Limb (tissue), 2 donors: ENCODE data around the gene SETD4.
"Not testable (repeated sequence)": the region's sequence is repeated elsewhere in the genome, so short reads cannot be mapped to it uniquely, and the experiment has no call there.

Experiments used
- DNase-seq, 2 donors: peaks; one replicate each; pipeline ENCODE4 v3.0.0-alpha.2; 2016; ENCODE audit errors: extremely low spot score in 2 of 2

SETD4 gene, protein sequence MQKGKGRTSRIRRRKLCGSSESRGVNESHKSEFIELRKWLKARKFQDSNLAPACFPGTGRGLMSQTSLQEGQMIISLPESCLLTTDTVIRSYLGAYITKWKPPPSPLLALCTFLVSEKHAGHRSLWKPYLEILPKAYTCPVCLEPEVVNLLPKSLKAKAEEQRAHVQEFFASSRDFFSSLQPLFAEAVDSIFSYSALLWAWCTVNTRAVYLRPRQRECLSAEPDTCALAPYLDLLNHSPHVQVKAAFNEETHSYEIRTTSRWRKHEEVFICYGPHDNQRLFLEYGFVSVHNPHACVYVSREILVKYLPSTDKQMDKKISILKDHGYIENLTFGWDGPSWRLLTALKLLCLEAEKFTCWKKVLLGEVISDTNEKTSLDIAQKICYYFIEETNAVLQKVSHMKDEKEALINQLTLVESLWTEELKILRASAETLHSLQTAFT

GRCh38 chr21:36060159-36060921, at the start of gene SETD4:
SETD4 (minus strand) TSS chr21:36060526; CDS start chr21:36058888, 1,638 bp downstream.
- DNase-seq, result peak; percentile 92 to 96

DNA sequence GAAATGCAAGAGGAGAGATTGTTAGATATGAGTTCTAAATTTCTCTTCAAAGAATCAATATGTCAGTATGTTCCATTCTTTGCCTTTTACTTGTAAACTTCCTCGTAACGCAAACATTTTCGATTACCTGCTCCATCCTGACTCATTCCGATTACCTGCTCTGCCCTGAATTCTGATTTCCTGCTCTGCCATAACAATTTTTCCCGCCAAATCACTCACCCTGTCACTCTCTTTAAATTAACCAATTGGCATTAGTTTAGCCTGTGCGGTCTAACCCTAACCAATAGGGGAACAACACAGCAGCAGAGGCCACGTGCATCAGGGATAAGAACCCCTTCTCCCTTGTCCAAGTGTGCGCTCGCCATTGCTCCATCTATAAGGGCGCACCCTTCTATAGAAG, 49.5 kb upstream of the SETD4 start:
- DNase-seq, result no peak

- DNase-seq, result no peak
Measured at GRCh38 chr21:36105327-36105842, 45.1 kb upstream of the SETD4 start.

GRCh38 chr21:36104317-36105300, 44.3 kb upstream of the SETD4 start:
- peak; percentile 10 to 73 for DNase-seq

DNA sequence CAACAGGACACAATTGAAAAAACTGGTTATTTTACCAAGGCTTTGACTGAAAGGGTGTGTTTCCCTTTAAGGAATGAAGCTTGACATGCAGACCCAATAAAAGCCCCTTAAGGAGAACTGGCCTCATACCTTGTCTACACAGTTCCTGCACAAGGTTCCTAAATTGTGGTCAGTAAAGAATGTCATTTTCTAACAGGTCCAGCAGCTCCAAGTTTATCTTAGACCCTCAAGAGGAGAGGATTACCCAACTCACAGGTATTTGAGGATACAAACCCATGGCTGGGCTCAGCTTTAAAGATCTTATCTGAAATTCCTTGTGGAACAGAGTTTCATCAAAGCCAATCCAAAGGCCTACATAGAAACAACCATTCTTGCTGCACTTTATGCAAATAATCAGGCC, 43.1 kb upstream of the SETD4 start:
- DNase-seq, result no peak

DNA sequence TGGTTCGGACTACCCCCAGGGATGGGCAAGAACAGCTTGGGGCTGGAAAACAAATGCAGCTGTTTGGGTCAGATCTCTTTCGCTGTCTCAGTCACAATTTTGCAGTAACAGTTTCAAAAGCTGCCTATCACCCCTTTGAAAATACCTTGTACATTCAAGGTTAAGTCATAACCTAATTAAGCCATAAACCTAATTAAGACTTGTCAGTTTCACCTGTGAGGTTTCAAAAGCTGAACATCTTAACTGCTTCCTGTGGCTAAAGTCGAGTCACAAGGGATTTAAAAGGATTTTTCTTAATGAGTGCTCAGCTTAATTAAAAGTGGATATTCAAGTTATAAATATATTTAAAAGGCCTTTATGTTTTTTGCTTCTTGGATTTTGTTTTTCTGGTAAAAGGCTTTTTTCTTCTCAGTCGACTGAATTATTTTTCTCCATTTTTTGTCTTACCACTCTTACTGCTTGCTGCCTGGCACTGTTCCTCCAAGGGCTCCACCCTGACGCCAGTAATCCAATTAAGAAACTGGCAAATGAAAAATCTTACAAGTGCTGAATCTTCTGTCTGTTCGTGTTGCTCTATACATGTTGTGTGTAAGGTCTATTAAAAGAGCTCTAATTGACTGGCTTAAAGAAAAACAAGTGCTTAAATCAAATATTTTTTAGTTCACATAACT, 40.8 kb upstream of the SETD4 start:
- no peak for DNase-seq

DNA sequence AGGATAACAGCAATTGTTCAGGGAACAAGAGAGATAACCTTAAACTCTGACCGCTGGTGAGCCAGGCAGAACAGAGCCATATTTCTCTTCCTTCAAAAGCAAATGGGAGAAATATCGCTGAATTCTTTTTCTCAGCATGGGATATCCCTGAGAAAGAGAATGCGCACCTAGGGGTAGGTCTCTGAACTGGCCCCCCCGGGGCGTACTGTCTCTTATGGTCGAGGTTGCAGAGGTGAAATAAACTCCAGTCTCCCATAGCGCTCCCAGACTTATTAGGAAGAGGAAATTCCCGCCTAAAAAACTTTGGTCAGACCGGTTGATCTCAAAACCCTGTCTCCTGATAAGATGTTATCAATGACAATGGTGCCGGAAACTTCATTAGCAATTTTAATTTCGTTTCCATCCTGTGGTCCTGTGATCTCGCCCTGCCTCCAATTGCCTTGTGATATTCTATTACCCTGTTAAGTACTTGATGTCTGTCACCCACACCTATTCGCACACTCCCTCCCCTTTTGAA, 39.4 kb upstream of the SETD4 start:
- not testable (repeated sequence) for DNase-seq

DNA sequence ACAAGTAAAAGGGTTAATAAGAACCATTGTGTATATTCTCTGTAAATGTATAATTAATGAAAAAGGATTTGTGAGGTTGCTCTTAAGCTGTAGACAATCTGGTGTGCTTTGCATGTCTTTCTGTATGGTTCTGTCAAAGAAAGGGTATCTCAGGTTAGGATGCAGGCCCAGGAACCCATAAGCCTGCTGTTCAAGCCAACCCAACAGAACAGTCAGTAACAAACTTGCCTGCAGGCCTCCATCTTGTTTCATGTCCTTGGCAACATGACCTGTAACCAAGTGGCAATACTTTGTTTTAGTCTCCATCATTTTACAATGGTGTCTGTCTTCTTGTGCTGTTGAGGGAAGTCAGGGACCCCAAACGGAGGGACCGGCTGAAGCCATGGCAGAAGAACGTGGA, 38.7 kb upstream of the SETD4 start:
- DNase-seq, result no peak

GRCh38 chr21:36098182-36098532, 37.8 kb upstream of the SETD4 start:
- DNase-seq, result no peak

DNA sequence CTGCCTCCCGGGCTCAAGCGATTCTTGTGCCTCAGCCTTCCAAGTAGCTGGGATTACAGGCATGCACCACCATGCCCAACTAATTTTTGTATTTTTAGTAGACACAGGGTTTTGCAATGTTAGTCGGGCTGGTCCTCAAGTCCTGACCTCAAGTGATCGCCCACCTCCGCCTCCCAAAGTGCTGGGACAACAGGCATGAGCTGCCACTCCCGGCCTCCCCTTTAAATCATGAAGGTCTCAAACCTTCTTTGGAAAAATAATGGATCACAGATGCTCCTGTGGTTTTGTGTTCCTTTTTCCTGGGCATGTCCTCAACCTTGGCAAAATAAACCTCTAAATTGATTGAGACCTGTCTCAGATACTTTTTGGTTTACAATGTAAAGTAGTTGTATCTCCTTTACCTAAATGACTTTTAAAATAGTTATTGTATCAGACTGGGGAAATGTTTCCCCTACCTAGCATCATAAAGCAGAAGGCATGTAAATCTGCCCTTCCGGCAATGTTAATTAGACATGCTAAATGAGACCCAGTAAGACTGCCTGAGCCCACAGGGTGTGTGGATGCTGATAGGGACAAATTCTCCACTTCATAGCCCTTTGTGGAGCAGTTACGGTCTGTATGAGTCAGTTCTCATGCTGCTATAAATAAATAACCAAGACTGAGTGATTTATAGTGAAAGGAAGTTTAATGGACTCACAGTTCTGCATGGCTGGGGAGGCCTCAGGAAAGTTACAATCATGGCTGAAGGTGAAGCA, 37.3 kb upstream of the SETD4 start:
- no peak for DNase-seq

- DNase-seq, result no peak
Measured at GRCh38 chr21:36096398-36097290, 36.3 kb upstream of the SETD4 start.

- no peak for DNase-seq
Measured at GRCh38 chr21:36093512-36093911, 33.2 kb upstream of the SETD4 start.

- no peak for DNase-seq
Measured at GRCh38 chr21:36092681-36093080, 32.4 kb upstream of the SETD4 start.

- no peak for DNase-seq
Measured at GRCh38 chr21:36089946-36090345, 29.6 kb upstream of the SETD4 start.

- DNase-seq, result no peak
Measured at GRCh38 chr21:36087362-36088138, 27.2 kb upstream of the SETD4 start.

DNA sequence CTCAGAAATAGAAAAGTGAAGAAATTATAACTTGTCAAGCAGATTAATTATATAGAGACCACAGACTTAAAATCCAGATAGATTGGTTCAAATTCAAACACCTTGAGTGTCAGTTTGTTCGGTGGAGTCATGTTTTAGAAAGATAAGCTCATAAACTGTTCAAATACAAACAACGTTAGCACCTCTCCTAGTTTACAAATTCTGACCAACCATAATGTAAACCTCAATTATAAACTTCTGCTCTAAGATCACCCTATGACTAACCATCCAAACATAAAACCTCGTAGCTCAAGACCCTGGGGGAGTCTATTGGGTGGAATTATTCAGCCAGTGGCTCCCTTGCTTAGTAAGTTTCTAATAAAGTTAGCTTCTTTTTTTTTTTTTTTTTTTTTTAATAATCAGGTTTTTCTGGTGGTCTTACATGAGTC, 21.9 kb upstream of the SETD4 start:
- DNase-seq, result no peak

GRCh38 chr21:36080386-36080785, 20.1 kb upstream of the SETD4 start:
- DNase-seq, result no peak

GRCh38 chr21:36079671-36080070, 19.3 kb upstream of the SETD4 start:
- DNase-seq, result no peak
